ENCODE results near the gene CFAP61. TPM values are rescaled to one million over a fixed set of nuclear protein-coding genes. Genes with fewer than 3 reads are reported as not detected.

CFAP61 gene
- polyA plus RNA-seq, 1 experiment, result not detected

- no peak overlapping the region for H3K4me3 ChIP-seq (ENCODE audit: low read depth, low read length)
- POLR2A ChIA-PET, result no interaction called here
- TF ChIP-seq CTCF (IDR thresholded peaks at IDR 0.05; ENCODE audit: insufficient read depth, low read depth, low read length), result no peak
- H3K27me3 ChIP-seq (ENCODE audit: control insufficient read depth, insufficient read depth, low read length), result peaks cover 25% of the 10 kb centered on the region
- no peaks in the 10 kb centered on the region for H3K36me3 ChIP-seq (ENCODE audit: control insufficient read depth, insufficient read depth, low read length)
- no peak for DNase-seq (ENCODE audit: low read depth)
- CTCF ChIA-PET, result interaction anchor here (1.1 to 1.4 kb wide), 2 partner anchors 11 to 12 kb away, joined by 3 to 5 read pairs; no protein-coding TSS in a partner anchor
Measured at GRCh38 chr20:20371083-20371482, 318.8 kb downstream of the CFAP61 start.

GRCh38 chr20:20371681-20372080, 319.3 kb downstream of the CFAP61 start:
- H3K36me3 ChIP-seq (ENCODE audit: control insufficient read depth, insufficient read depth, low read length), result no peaks in the 10 kb centered on the region
- no peak for DNase-seq (ENCODE audit: low read depth)
- ChIA-PET POLR2A (no interaction called here), CTCF (interaction anchor here (0.8 to 1.4 kb wide), 3 partner anchors 11 to 36 kb away, joined by 3 to 5 read pairs (median 3); no protein-coding TSS in a partner anchor)
- TF ChIP-seq CTCF (IDR thresholded peaks at IDR 0.05; ENCODE audit: insufficient read depth, low read depth, low read length), result no peak
- no peak overlapping the region for H3K4me3 ChIP-seq (ENCODE audit: low read depth, low read length)
- peaks cover 25% of the 10 kb centered on the region for H3K27me3 ChIP-seq (ENCODE audit: control insufficient read depth, insufficient read depth, low read length)

- TF ChIP-seq CTCF (IDR thresholded peaks at IDR 0.05; ENCODE audit: insufficient read depth, low read depth, low read length), result no peak
- ChIA-PET POLR2A (no interaction called here), CTCF (interaction anchor here (0.9 to 1.1 kb wide), 2 partner anchors 18 to 221 kb away, joined by 3 read pairs; no protein-coding TSS in a partner anchor)
- DNase-seq (ENCODE audit: low read depth), result peak; percentile 67
- peaks cover 19% of the 10 kb centered on the region for H3K27me3 ChIP-seq (ENCODE audit: control insufficient read depth, insufficient read depth, low read length)
- no peak overlapping the region for H3K4me3 ChIP-seq (ENCODE audit: low read depth, low read length)
- no peaks in the 10 kb centered on the region for H3K36me3 ChIP-seq (ENCODE audit: control insufficient read depth, insufficient read depth, low read length)
Measured at GRCh38 chr20:20373091-20373571, 320.8 kb downstream of the CFAP61 start.

- Histone ChIP-seq H3K4me3 (ENCODE audit: low read depth, low read length) (no peak overlapping the region), H3K36me3 (ENCODE audit: control insufficient read depth, insufficient read depth, low read length) (no peaks in the 10 kb centered on the region), H3K27me3 (ENCODE audit: control insufficient read depth, insufficient read depth, low read length) (peaks cover 11% of the 10 kb centered on the region)
- CTCF ChIA-PET, result interaction anchor here (1.4 kb wide), 1 partner anchor 8 kb away, joined by 3 read pairs; no protein-coding TSS in a partner anchor
- TF ChIP-seq CTCF (IDR thresholded peaks at IDR 0.05; ENCODE audit: insufficient read depth, low read depth, low read length), result no peak
- no peak for DNase-seq (ENCODE audit: low read depth)
- POLR2A ChIA-PET, result no interaction called here
Measured at GRCh38 chr20:20375862-20376261, 323.5 kb downstream of the CFAP61 start.

- Histone ChIP-seq H3K4me3 (ENCODE audit: low read depth, low read length) (no peak overlapping the region), H3K27me3 (ENCODE audit: control insufficient read depth, insufficient read depth, low read length) (no peaks in the 10 kb centered on the region), H3K36me3 (ENCODE audit: control insufficient read depth, insufficient read depth, low read length) (no peaks in the 10 kb centered on the region)
- DNase-seq (ENCODE audit: low read depth), result no peak
- ChIA-PET CTCF (no interaction called here), POLR2A (no interaction called here)
- no peak for TF ChIP-seq CTCF (IDR thresholded peaks at IDR 0.05; ENCODE audit: insufficient read depth, low read depth, low read length)
Measured at GRCh38 chr20:20386192-20386591, 333.9 kb downstream of the CFAP61 start.

All from BJ (cell line).